A673 (cell line): Measurements from ENCODE around the gene GYPB.
"Not testable (repeated sequence)": the region's sequence is repeated elsewhere in the genome, so short reads cannot be mapped to it uniquely, and the experiment has no call there.

Experiments
- CTCF ChIP-seq: fragments of 300-800, 200-600 bp; sonication (generic); conservative IDR thresholded peaks from 2 replicates; pipeline ENCODE4 v1.5.1; 2017; ENCODE audit warnings: low read depth, mild to moderate bottlenecking, antibody characterized with exemption, low read length, moderate library complexity, mixed read lengths
- EZH2 ChIP-seq: fragments of 200-600 bp; sonication (generic); IDR thresholded peaks from 2 replicates; pipeline ENCODE4 v1.6.1; 2017; ENCODE audit warnings: borderline replicate concordance, low read depth, mild to moderate bottlenecking, mixed read lengths, antibody characterized with exemption, low read length; ENCODE audit not compliant: poor library complexity, severe bottlenecking

- TF ChIP-seq CTCF, EZH2: not testable (repeated sequence)
These were observed 41.2 kb upstream of the GYPB start for GRCh38 chr4:144060234-144060859.
